Inflammatory macrophage treated with lipopolysaccharide for 4 hours (primary cell): Measurements from ENCODE around the gene FES.
A peak's percentile ranks its signal among the peaks of the same experiment; 100 is the strongest.

Experiments
- DNase-seq: peaks from one replicate; pipeline ENCODE4 v3.0.0-alpha.2; 2020

The FES gene

DNA sequence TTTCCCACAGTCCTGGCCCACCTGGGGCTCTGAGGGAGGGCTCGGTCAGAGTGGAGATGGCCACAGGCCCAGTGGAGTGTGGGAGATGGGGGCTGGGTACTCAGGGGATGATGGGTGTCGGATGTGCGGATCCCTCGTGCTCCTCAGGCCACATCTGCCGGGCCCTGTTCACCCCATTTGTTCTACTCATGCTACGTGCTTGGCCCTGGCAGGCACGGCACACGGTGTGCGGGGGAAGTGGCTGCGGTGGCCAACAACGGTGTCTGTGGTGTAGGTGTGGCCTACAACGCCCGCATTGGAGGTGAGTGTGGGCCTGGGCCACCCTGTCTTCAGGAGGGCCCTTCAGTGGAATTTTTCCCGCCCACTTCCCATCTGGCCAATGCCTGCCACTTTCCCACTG is 7.0 kb upstream of the FES start:
- DNase-seq = no peak

DNA sequence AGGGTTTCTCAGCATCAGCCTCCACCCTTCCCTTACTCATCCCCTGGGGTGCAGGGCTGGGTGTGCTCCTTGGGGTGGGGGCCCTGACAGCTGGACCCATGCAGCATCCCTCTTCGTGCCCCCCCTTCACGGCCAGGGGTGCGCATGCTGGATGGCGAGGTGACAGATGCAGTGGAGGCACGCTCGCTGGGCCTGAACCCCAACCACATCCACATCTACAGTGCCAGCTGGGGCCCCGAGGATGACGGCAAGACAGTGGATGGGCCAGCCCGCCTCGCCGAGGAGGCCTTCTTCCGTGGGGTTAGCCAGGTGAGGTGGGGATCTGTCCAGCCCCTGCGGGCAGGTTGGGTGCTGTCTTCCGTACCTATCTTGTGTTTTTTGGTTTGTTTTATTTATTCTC is 6.3 kb upstream of the FES start:
- DNase-seq = no peak

DNA sequence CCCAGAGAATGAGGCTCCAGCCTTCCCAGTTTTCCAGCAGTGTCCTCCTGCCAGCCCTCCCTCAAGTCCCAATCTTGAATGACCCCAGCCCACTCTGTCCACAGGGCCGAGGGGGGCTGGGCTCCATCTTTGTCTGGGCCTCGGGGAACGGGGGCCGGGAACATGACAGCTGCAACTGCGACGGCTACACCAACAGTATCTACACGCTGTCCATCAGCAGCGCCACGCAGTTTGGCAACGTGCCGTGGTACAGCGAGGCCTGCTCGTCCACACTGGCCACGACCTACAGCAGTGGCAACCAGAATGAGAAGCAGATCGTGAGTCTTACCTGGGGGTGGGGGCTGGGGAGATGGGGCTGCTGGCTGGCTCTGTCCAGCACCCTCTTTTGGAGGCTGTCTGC is 5.6 kb upstream of the FES start:
- DNase-seq = no peak

DNA sequence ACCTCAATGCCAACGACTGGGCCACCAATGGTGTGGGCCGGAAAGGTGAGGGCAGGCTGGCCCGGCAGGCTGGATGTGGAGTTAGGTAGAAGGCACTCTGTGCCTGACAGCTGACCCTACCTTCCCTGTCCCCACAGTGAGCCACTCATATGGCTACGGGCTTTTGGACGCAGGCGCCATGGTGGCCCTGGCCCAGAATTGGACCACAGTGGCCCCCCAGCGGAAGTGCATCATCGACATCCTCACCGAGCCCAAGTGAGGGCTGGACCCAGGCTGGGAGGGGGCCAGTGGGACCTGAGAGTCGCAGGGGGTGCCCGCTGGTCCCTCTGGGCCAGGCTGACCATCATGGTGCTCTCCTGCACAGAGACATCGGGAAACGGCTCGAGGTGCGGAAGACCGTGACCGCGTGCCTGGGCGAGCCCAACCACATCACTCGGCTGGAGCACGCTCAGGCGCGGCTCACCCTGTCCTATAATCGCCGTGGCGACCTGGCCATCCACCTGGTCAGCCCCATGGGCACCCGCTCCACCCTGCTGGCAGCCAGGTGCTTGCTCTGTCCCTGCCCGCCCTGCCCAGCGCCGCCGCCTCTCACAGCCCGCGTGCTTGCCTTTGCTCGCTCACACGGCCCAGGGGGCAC is 4.5 kb upstream of the FES start:
- no peak for DNase-seq

DNA sequence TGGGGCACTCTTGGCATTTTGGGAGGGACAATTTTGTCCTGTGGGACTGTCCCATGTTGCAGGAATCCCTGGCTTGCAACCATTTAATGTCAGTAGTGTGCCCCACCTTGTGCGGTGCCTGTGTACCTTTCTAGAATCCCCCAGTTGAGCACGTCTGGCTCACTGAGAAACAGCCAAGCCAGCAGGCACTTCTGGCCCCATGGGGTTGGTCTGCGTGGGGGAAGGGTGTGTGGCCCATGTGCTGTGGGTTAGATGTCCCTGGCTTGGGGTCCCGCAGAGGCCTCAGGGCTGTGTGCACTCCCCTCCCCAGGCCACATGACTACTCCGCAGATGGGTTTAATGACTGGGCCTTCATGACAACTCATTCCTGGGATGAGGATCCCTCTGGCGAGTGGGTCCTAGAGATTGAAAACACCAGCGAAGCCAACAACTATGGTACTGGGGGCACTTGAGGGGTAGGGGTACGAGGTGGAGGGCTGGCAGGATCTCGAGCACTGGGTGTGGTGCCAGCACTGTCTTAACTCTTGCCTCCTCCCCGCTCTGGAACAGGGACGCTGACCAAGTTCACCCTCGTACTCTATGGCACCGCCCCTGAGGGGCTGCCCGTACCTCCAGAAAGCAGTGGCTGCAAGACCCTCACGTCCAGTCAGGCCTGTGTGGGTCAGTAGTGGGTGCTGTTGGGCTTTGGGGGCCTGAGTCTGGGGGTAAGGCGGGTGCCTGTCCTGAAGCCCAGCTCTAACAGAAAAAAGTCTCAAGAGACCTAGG is 3.7 kb upstream of the FES start:
- no peak for DNase-seq

DNA sequence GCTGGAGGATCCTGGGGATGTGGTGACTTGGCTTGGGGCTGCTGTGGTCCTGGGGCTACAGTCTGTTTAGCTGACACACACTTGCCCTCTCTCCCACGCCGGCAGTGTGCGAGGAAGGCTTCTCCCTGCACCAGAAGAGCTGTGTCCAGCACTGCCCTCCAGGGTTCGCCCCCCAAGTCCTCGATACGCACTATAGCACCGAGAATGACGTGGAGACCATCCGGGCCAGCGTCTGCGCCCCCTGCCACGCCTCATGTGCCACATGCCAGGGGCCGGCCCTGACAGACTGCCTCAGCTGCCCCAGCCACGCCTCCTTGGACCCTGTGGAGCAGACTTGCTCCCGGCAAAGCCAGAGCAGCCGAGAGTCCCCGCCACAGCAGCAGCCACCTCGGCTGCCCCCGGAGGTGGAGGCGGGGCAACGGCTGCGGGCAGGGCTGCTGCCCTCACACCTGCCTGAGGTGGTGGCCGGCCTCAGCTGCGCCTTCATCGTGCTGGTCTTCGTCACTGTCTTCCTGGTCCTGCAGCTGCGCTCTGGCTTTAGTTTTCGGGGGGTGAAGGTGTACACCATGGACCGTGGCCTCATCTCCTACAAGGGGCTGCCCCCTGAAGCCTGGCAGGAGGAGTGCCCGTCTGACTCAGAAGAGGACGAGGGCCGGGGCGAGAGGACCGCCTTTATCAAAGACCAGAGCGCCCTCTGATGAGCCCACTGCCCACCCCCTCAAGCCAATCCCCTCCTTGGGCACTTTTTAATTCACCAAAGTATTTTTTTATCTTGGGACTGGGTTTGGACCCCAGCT is 2.9 kb upstream of the FES start:
- DNase-seq = no peak

DNA sequence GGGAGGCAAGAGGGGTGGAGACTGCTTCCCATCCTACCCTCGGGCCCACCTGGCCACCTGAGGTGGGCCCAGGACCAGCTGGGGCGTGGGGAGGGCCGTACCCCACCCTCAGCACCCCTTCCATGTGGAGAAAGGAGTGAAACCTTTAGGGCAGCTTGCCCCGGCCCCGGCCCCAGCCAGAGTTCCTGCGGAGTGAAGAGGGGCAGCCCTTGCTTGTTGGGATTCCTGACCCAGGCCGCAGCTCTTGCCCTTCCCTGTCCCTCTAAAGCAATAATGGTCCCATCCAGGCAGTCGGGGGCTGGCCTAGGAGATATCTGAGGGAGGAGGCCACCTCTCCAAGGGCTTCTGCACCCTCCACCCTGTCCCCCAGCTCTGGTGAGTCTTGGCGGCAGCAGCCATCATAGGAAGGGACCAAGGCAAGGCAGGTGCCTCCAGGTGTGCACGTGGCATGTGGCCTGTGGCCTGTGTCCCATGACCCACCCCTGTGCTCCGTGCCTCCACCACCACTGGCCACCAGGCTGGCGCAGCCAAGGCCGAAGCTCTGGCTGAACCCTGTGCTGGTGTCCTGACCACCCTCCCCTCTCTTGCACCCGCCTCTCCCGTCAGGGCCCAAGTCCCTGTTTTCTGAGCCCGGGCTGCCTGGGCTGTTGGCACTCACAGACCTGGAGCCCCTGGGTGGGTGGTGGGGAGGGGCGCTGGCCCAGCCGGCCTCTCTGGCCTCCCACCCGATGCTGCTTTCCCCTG is 2.2 kb upstream of the FES start:
- no peak for DNase-seq

DNA sequence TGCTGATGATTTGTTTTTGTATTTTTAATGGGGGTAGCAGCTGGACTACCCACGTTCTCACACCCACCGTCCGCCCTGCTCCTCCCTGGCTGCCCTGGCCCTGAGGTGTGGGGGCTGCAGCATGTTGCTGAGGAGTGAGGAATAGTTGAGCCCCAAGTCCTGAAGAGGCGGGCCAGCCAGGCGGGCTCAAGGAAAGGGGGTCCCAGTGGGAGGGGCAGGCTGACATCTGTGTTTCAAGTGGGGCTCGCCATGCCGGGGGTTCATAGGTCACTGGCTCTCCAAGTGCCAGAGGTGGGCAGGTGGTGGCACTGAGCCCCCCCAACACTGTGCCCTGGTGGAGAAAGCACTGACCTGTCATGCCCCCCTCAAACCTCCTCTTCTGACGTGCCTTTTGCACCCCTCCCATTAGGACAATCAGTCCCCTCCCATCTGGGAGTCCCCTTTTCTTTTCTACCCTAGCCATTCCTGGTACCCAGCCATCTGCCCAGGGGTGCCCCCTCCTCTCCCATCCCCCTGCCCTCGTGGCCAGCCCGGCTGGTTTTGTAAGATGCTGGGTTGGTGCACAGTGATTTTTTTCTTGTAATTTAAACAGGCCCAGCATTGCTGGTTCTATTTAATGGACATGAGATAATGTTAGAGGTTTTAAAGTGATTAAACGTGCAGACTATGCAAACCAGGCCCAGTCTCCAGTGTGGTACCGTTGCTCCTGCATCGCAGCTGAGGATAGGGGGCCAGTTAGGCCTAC is 1.4 kb upstream of the FES start:
- no peak for DNase-seq

DNA sequence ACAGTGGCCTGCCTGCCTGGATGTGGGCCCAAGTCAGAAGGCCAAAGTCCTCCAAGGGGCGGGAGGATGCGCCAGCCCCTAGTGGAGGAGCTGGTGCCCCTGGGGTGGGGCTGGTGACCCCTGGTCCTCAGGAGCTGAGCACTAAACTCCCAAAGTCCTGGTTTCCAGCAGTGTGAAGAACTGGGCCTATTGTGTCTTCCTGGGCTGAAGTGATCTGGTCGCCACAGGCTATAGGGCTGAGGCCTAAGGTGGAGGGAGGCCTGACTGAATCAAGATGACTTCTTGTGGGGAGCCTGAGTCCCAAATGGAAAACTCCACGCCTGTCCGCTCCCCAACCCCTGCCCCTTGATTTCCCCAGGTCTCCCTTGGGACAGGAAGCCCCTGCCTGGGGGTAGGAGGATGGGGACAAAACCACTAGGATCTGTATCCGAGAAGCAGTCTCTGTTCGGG is 753 bp upstream of the FES start:
- DNase-seq = no peak

DNA sequence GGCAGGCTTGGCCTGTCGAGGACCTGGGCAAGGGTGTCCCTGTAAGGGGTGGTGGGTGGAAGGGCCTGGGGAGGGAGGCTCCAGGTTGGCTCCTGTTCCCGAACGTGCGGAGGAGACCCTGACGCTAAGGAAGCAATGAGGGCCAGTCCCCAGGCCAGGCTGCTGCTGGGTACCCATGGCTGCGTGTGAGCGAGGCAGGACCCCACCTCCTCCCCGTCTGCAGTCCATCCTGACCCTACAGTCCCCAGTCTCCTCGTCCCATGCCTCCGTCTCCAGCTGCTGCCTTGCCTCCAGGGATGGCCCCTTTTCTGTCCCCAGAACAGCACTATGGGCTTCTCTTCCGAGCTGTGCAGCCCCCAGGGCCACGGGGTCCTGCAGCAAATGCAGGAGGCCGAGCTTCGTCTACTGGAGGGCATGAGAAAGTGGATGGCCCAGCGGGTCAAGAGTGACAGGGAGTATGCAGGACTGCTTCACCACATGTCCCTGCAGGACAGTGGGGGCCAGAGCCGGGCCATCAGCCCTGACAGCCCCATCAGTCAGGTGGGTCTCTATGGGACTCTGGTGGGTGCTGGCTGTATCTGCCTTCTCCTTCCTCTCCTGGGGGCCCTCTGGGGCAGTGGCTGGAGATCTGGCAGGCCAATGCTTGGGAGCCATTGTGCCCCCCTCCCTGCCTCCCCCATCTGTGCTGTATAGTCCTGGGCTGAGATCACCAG is 571 bp downstream of the FES start:
- peak; percentile 12 for DNase-seq

DNA sequence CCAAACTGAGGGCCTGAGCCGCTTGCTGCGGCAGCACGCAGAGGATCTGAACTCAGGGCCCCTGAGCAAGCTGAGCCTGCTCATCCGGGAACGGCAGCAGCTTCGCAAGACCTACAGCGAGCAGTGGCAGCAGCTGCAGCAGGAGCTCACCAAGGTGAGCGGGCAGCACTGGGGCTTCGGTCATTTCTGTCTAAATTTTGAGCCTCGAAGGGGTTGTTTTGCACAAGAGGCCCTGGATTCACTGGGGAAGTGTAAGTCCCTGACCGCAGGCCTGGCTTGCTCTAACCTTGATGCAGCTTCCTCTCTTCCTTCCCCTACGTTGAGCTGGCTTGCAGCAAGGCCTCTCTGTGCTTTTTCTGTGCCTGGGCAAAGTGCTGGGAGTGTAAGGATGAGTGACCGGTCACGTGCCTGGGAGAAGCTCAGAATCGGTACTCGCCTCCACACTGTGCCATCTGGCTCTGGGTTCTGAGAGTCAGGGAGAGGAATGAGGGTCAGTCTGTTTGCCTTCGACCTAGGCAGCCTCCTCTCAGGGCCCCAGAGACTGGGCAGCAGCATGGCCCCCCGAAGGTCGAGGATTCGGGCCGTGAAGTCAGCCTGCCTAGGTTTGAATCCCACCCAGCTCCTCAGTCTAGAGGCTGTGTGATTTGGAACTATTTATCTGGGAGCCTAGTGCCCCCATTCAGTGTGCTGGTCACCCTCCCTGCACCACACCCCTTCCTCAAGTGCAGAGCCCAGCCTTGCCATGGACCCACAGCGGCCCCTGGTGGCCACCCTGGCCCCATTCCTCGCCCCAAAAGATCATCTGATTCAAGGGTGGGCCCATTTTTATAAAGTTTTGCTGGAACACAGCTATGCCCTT is 1.4 kb downstream of the FES start:
- peak; percentile 88 for DNase-seq

DNA sequence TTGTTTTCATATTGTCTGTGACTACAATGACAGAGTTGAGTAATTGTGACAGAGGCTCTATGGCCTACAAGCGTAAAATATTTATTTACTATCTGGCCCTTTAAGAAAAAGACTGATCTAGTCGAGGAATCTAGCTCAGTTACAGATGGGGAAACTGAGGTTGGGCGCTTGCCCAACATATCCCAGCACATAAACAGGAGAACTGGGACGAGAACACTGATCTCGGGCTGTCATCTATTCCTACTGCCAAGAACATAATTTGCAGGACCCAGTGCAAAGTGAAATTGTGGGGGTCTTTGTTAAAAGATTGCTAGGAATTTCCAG is 1.9 kb downstream of the FES start:
- no peak for DNase-seq

DNA sequence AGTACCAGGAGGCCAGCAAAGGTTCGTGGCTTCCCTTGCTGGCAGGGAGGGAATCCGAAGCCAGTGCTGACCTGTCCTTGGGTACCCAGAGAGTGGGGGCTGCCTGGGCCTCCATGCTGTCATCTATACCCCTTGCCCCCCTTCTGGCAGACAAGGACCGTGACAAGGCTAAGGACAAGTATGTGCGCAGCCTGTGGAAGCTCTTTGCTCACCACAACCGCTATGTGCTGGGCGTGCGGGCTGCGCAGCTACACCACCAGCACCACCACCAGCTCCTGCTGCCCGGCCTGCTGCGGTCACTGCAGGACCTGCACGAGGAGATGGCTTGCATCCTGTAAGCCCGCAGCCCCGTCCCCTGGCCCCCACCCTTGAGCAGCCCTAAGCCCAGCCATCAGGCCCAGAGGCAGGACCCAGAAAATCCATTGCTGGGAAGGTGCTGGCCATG is 2.8 kb downstream of the FES start:
- no peak for DNase-seq

DNA sequence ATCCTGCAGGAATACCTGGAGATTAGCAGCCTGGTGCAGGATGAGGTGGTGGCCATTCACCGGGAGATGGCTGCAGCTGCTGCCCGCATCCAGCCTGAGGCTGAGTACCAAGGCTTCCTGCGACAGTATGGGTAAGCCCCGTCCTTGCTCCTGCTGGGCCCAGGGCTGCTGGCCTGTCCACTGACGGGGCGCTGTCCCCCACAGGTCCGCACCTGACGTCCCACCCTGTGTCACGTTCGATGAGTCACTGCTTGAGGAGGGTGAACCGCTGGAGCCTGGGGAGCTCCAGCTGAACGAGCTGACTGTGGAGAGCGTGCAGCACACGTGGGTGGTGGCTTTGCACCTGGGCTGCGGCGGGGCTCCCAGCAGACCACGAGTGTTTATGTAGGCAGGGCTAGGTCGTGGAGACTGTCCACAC is 5.0 kb downstream of the FES start:
- DNase-seq = no peak

DNA sequence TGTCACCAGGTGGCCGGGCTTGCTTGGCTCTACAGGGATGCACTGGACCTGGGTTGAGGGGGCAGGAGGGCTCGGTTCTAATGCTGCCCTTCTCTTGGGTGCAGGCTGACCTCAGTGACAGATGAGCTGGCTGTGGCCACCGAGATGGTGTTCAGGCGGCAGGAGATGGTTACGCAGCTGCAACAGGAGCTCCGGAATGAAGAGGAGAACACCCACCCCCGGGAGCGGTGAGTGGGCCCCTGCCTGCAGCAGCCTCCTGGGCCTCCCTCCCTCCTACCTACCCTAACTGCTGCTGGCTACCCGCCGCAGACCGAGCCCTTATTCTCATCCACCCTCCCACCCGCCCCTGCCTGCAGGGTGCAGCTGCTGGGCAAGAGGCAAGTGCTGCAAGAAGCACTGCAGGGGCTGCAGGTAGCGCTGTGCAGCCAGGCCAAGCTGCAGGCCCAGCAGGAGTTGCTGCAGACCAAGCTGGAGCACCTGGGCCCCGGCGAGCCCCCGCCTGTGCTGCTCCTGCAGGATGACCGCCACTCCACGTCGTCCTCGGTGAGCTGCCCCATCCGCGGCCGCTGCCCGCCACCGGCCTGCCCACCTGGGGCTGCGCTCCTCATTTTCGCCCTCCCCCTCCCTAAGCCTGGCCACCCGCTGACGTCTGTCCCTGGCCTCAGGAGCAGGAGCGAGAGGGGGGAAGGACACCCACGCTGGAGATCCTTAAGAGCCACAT is 5.6 kb downstream of the FES start:
- DNase-seq = no peak

DNA sequence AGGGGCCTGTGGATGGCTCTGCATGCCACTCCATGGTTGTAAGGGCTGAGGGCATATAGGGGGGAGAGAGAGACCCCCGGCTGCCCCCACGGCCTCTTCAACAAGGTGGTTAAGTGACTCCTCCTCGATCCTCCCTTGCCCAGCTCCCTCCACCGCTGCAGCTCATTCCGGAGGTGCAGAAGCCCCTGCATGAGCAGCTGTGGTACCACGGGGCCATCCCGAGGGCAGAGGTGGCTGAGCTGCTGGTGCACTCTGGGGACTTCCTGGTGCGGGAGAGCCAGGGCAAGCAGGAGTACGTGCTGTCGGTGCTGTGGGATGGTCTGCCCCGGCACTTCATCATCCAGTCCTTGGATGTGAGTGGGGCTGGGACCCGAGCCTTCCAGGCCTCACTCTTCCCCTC is 6.5 kb downstream of the FES start:
- no peak for DNase-seq

DNA sequence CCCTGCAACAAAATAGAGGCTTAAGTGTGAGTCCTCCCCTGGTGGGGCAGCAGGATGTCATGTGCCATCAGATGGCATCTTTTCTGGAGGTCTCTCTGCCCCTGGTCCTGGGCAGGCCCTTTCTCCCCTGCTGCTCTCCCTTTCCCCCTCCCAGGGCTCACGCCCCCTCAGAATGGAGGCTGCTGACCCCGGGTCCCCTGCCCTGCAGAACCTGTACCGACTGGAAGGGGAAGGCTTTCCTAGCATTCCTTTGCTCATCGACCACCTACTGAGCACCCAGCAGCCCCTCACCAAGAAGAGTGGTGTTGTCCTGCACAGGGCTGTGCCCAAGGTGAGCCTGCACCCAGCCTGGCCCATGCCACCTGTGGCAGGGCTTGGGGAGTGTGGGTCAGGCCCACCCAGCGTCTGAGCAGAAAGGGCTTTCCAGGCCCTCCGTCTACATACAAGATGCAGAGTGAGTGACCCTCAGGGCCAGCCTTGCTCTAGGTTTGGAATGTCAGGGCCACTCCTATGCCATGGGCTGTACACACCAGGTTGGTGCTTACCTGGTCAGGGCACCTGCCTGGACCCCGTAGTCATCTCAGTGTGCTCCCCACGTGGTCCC is 7.1 kb downstream of the FES start:
- no peak for DNase-seq

DNA sequence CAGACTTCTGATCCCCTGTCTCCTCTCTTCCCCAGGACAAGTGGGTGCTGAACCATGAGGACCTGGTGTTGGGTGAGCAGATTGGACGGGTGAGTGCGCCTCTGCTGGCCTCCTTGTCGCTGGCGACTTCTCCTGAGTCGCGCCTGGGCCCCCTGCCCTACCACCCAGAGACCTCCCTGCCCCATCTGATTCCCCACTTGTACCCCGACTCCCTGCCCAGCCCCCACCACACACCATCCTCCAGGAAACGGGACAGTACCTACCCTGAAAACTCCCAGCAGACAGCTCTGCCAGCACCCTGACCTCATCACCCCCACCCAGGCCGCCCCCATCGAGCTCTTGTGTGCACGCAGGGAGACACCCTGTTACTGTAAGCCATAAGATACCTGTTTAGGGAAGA is 7.7 kb downstream of the FES start:
- no peak for DNase-seq

DNA sequence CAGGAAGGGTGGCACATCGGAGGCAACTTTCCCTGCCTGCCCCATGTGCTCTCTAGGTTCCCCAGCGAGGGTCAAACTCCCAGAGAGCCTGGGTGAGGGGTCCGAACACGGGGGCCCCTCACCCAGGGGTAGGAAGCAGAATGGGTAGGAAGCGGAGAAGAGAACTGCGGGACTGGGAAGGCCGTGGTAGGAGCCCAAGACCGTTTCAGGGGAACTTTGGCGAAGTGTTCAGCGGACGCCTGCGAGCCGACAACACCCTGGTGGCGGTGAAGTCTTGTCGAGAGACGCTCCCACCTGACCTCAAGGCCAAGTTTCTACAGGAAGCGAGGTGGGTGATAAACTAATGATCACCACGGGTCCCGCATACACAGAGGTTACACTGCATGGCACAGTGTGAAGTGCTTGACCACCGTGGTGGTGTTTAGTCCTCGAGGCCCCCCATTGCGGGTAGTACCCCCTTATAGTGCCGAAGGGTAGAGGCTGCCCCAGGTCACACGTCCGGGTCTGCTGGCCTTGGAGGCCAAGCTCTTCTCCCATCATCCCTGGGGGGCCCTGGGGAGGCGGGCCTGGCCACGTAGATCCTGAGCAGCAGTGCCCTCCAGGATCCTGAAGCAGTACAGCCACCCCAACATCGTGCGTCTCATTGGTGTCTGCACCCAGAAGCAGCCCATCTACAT is 8.3 kb downstream of the FES start:
- DNase-seq = no peak
